SU-DHL-6 (cell line): ENCODE data around the gene RNU2-1.

Experiments
- EZH2phosphoT487 ChIP-seq: fragments of 200-600 bp; sonication (generic), shearing (Covaris generic); conservative IDR thresholded peaks from 2 replicates; pipeline ENCODE4 v1.6.1; 2018; ENCODE audit warnings: mild to moderate bottlenecking, antibody characterized with exemption, low read length, moderate library complexity, mixed read lengths
- TF ChIP-seq, protein P1 (sequence below): fragments of 200-600 bp; sonication (generic); IDR thresholded peaks from one replicate; pipeline ENCODE4 v1.5.1; 2017; ENCODE audit warnings: antibody characterized with exemption, mild to moderate bottlenecking, low read length, moderate library complexity; ENCODE audit not compliant: insufficient read depth, poor library complexity, severe bottlenecking

- TF ChIP-seq, protein P1, sequence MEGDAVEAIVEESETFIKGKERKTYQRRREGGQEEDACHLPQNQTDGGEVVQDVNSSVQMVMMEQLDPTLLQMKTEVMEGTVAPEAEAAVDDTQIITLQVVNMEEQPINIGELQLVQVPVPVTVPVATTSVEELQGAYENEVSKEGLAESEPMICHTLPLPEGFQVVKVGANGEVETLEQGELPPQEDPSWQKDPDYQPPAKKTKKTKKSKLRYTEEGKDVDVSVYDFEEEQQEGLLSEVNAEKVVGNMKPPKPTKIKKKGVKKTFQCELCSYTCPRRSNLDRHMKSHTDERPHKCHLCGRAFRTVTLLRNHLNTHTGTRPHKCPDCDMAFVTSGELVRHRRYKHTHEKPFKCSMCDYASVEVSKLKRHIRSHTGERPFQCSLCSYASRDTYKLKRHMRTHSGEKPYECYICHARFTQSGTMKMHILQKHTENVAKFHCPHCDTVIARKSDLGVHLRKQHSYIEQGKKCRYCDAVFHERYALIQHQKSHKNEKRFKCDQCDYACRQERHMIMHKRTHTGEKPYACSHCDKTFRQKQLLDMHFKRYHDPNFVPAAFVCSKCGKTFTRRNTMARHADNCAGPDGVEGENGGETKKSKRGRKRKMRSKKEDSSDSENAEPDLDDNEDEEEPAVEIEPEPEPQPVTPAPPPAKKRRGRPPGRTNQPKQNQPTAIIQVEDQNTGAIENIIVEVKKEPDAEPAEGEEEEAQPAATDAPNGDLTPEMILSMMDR: no peak
- TF ChIP-seq EZH2phosphoT487: no peak
Measured at GRCh38 chr17:43217614-43218087, 16.1 kb downstream of the RNU2-1 start.
